ENCODE measurements around the gene SCARB1.
"Not testable (repeated sequence)": the region's sequence is repeated elsewhere in the genome, so short reads cannot be mapped to it uniquely, and the experiment has no call there.

SCARB1 gene, protein sequence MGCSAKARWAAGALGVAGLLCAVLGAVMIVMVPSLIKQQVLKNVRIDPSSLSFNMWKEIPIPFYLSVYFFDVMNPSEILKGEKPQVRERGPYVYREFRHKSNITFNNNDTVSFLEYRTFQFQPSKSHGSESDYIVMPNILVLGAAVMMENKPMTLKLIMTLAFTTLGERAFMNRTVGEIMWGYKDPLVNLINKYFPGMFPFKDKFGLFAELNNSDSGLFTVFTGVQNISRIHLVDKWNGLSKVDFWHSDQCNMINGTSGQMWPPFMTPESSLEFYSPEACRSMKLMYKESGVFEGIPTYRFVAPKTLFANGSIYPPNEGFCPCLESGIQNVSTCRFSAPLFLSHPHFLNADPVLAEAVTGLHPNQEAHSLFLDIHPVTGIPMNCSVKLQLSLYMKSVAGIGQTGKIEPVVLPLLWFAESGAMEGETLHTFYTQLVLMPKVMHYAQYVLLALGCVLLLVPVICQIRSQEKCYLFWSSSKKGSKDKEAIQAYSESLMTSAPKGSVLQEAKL

DNA sequence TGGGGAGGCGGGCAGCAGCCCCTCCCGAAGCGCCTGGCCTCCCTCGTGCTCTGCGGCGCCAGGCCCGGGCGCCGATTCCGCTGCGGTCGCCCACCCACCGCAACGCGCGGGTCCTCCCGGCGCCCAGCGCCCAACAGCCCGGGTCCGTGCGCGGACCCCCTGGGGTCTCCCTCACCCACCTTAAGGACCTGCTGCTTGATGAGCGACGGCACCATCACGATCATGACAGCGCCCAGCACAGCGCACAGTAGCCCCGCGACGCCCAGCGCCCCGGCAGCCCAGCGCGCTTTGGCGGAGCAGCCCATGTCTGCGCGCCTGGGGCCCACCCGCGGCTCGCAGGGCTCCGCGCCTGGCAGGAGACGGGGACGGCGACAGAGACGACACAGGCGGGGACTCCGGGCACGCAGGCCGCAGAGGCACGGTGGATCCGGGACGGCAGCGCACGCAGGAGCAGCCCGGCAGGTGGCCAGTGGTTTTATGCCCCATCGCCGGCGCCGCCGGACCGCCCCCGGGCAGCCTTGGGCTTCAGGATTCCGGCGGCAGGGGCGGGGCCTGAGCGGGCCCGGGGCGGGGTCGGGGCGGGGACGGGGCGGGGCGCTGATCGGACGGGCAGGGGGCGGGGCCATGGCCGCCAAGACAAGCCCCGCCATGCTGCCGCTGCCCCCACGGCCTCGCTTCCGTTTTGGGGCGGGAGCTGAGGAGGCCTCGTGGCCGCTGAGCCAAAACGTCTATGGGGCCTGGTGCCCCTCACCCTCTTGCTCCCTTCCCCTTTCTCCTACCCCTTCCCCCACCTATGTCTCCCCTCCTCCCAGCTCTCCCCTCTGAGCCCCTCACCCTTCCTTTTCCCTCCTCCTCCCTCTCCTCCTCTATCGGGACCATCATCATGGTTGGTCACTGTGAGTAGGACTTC, at the start of gene SCARB1:
Gene SCARB1, minus strand, starts transcription at position 449 of the 910 bp plus-strand sequence. Its CDS starts 144 bp downstream, at position 305.
- H3K4me3 ChIP-seq, result peak within 1 kb of the TSS; percentile 97
- H3K9ac ChIP-seq (ENCODE audit: insufficient read length), result peak within 1 kb of the TSS; percentile 90
- peak within 1 kb of the TSS; percentile 83 for H3K27ac ChIP-seq
- H3K9me3 ChIP-seq (ENCODE audit: low read depth, low read length), result no peaks in the 10 kb centered on the region
- peak; percentile 86; the same call in 1 of the 2 replicates for TF ChIP-seq POLR2AphosphoS5 (IDR thresholded peaks at IDR 0.05; ENCODE audit: borderline replicate concordance, low read depth, low read length)
- no peak for TF ChIP-seq FOXP2 (optimal IDR thresholded peaks at IDR 0.05; ENCODE audit: control extremely low read depth, extremely low read length, insufficient read depth)
- no peak for DNase-seq (ENCODE audit: low read depth, low spot score)
- H3K36me3 ChIP-seq (ENCODE audit: insufficient read depth, low read length), result peaks cover 21% of the 10 kb centered on the region

DNA sequence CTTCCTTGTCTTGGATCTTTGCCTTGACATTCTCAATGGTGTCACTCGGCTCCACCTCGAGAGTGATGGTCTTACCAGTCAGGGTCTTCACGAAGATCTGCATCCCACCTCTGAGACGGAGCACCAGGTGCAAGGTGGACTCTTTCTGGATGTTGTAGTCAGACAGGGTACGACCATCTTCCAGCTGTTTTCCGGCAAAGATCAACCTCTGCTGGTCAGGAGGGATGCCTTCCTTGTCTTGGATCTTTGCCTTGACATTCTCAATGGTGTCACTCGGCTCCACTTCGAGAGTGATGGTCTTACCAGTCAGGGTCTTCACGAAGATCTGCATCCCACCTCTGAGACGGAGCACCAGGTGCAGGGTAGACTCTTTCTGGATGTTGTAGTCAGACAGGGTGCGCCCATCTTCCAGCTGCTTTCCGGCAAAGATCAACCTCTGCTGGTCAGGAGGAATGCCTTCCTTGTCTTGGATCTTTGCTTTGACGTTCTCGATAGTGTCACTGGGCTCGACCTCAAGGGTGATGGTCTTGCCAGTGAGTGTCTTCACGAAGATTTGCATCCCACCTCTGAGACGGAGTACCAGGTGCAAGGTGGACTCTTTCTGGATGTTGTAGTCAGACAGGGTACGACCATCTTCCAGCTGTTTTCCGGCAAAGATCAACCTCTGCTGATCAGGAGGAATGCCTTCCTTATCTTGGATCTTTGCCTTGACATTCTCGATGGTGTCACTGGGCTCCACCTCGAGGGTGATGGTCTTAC, 49.0 kb upstream of the SCARB1 start:
- H3K9me3 ChIP-seq (ENCODE audit: low read depth, low read length); H3K27ac ChIP-seq; DNase-seq (ENCODE audit: low read depth, low spot score); H3K9ac ChIP-seq (ENCODE audit: insufficient read length): not testable (repeated sequence)
- Histone ChIP-seq H3K36me3 (ENCODE audit: insufficient read depth, low read length) (peaks cover 31% of the 10 kb centered on the region), H3K4me3 (peak overlapping the region; percentile 97)

DNA sequence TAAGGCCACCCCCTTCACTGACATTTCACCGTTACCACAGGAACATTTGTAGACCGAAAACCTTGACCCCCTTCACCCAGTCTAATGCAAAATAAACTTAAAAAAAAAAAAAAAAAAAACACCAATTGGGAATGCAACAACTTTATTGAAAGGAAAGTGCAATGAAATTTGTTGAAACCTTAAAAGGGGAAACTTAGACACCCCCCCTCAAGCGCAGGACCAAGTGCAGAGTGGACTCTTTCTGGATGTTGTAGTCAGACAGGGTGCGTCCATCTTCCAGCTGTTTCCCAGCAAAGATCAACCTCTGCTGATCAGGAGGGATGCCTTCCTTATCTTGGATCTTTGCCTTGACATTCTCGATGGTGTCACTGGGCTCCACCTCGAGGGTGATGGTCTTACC, 47.9 kb upstream of the SCARB1 start:
- not testable (repeated sequence) for H3K9ac ChIP-seq (ENCODE audit: insufficient read length); H3K9me3 ChIP-seq (ENCODE audit: low read depth, low read length); DNase-seq (ENCODE audit: low read depth, low spot score); H3K4me3 ChIP-seq; H3K27ac ChIP-seq
- H3K36me3 ChIP-seq (ENCODE audit: insufficient read depth, low read length), result peaks cover 31% of the 10 kb centered on the region

DNA sequence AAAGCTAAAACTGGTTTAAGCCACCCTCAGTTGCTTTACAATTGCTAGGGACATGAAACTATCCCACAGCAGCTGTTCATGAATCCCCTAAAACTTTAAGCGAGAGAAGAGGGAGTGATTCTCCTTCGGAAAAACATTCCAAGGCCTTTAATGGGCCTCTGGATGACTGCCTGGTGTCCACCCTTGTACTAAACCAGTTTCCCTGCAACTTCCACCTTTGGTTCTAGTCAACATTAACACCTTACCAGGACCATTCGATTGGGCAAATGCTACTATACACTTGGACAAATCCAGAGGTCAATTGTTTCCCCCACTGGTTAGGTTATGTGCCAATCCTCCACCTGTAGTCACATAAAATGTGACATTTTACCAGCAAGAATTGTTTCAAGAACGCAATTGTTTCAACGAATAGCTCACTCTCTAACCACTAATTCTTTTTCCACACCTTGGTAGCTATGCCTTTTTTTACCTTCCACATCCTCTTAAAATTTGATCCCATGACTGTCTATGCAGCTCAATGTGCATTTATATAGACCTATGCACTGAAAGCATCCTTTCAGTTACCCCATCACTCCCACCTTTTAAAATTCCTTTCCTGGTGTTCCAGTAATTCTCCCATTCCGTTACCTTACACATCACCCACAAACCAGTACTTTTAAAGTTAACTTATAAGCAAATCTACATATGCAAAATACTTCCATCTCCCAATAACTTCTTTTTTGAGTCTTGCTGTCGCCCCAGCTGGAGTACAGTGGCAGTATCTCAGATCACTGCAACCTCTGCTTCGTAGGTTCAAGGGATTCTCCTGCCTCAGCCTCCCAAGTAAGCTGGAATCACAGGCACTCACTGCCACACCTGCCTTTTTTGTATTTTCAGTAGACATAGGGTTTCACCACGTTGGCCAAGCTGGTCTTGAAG, 47.2 kb upstream of the SCARB1 start:
- Histone ChIP-seq H3K36me3 (ENCODE audit: insufficient read depth, low read length) (peaks cover 31% of the 10 kb centered on the region), H3K9me3 (ENCODE audit: low read depth, low read length) (peaks cover 9% of the 10 kb centered on the region; the same call in 1 of the 2 replicates), H3K4me3 (peak overlapping the region; percentile 28; the same call in 1 of the 2 replicates), H3K27ac (0 out of 2 replicates have a peak overlapping the region, but pooled peaks have one; percentile 58), H3K9ac (ENCODE audit: insufficient read length) (no peak overlapping the region)
- DNase-seq (ENCODE audit: low read depth, low spot score), result no peak
- no peak; the same call in none of the 2 replicates for TF ChIP-seq POLR2AphosphoS5 (IDR thresholded peaks at IDR 0.05; ENCODE audit: borderline replicate concordance, low read depth, low read length)
- TF ChIP-seq FOXP2 (optimal IDR thresholded peaks at IDR 0.05; ENCODE audit: control extremely low read depth, extremely low read length, insufficient read depth), result no peak
- TF ChIP-seq EZH2 (IDR thresholded peaks at IDR 0.05), result no peak

DNA sequence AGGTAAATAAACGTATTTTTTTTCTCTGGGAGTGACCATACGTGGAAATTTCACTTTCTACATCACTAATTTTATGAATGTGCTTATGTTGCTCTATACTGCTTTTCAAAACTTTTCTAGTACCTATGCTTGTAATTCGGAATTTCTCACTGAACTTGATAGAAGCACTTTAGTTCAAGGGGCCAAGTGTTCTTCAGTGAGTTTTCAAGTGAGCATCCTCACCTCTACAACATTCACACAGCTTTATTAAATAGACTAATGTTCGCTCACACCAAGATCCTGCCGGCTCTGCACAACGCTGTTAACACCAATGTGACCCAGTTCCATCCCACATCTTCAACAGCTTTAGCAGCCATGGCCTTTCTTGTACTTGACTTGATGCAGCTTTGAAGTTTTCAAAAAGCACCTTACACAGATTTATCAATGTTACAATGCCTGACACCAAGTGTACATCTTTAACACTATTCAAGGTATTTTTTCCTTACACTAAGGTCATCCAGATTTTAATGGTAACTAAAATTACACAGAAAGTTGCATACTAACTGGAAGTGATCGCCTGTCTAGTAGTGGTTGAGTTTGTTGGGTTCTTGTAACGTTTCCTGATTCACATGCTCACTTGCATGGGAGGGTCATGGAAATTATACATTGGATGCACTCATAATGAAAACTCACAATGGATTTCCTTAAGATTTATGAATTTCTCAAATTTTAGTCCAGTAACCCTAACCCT, 46.3 kb upstream of the SCARB1 start:
- 0 out of 2 replicates have a peak overlapping the region, but pooled peaks have one; percentile 58 for H3K27ac ChIP-seq
- no peak overlapping the region for H3K4me3 ChIP-seq
- peaks cover 31% of the 10 kb centered on the region for H3K36me3 ChIP-seq (ENCODE audit: insufficient read depth, low read length)
- no peak overlapping the region for H3K9ac ChIP-seq (ENCODE audit: insufficient read length)
- TF ChIP-seq POLR2AphosphoS5 (IDR thresholded peaks at IDR 0.05; ENCODE audit: borderline replicate concordance, low read depth, low read length), result peak; percentile 18; the same call in 1 of the 2 replicates
- no peak for TF ChIP-seq EZH2 (IDR thresholded peaks at IDR 0.05)
- DNase-seq (ENCODE audit: low read depth, low spot score), result no peak
- H3K9me3 ChIP-seq (ENCODE audit: low read depth, low read length), result peaks cover 9% of the 10 kb centered on the region; the same call in 1 of the 2 replicates

DNA sequence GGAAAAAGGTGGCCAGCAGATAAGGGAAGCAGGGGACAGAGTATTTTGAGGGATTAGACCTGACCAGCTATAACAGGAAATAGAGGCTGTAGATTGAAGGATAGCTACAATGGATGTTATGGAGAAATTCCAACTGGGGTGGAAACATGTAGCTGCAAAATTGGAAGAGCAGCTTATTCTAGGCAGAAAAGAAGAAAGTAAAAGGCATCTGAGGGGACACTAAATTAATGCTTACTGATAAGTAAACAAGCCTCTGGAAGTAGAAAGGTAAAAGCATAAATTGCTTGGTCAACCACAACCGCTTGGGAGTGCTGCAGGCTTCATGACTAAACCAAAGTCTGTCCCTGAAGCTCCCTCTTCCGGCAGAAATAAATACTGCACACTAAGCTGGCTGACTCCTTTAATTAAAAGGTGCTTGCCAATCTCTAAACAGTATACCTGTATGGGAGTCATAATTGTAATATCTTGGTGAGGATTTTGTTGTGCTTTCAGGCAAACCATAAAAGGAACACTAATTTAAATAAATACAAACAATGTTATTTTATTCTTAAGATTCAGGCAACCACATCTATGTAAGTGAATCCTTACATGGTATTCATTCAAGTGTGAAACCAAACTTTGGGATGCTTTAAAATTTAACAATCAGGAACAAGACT, 43.1 kb upstream of the SCARB1 start:
- peak; percentile 90 for DNase-seq (ENCODE audit: low read depth, low spot score)
- Histone ChIP-seq H3K9me3 (ENCODE audit: low read depth, low read length) (no peaks in the 10 kb centered on the region), H3K27ac (no peak overlapping the region), H3K4me3 (no peak overlapping the region), H3K36me3 (ENCODE audit: insufficient read depth, low read length) (peaks cover 12% of the 10 kb centered on the region), H3K9ac (ENCODE audit: insufficient read length) (no peak overlapping the region)
- TF ChIP-seq POLR2AphosphoS5 (IDR thresholded peaks at IDR 0.05; ENCODE audit: borderline replicate concordance, low read depth, low read length) (no peak), FOXP2 (optimal IDR thresholded peaks at IDR 0.05; ENCODE audit: control extremely low read depth, extremely low read length, insufficient read depth) (no peak), EZH2 (IDR thresholded peaks at IDR 0.05) (no peak)

All from SK-N-MC (cell line).